ENCODE measurements around the gene KCNJ6.
A peak's percentile ranks its signal among the peaks of the same experiment; 100 is the strongest.
"Not testable (repeated sequence)": the region's sequence is repeated elsewhere in the genome, so short reads cannot be mapped to it uniquely, and the experiment has no call there.

Gene KCNJ6

GRCh38 chr21:37592496-37592895 is 323.8 kb downstream of the KCNJ6 start:
- DNase-seq: no peak

GRCh38 chr21:37591994-37592393 is 324.3 kb downstream of the KCNJ6 start:
- not testable (repeated sequence) for DNase-seq

DNA sequence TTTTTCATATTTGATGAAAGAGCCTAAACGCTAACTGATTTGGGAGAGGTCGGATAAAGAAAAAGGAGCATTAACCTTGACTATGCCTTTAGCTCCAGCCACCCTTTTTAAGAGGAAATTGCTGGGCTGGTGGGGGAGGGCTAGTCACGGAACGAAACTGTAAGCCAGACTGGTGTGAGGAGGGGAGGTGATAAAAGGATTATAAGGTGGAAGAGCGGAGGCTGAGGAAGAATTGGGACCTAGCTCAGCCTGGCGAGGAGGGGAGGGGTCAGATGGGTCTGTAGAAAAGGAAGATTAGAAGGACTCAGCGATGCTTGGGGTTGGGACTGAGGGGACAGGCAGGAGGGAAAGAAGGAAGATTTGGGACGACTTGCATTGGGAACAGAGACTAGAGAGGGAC is 325.4 kb downstream of the KCNJ6 start:
- peak; percentile 85 for DNase-seq

- not testable (repeated sequence) for DNase-seq
Observed at GRCh38 chr21:37588644-37589043, 327.6 kb downstream of the KCNJ6 start.

DNA sequence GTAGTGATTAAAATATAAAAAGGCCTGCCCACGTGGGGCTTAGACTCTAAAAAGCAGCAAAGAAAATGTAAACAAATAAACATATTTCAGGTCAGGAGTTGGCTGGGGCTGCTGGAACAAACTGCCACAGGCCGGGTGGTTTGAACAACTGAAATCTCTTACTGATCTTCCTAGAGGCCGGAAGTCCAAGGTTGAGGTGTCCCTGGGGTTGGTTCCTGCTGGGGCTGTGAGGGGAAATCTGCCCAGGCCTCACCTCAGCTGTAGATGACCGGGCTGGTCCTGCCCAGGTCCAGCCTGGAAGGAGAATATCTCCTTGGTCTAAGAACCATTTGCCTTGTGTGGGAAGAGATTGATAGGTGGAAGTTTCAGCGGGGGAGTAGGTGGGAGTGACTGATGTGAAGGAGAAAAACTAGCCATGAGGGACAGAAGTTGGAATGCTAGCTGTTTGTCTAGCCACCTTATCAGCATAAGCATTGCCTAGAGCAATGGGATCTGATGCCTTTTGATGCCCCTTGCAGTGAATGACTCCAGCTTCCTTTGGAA is 328.6 kb downstream of the KCNJ6 start:
- no peak for DNase-seq

- no peak for DNase-seq
Observed at GRCh38 chr21:37587203-37587602, 329.1 kb downstream of the KCNJ6 start.

DNA sequence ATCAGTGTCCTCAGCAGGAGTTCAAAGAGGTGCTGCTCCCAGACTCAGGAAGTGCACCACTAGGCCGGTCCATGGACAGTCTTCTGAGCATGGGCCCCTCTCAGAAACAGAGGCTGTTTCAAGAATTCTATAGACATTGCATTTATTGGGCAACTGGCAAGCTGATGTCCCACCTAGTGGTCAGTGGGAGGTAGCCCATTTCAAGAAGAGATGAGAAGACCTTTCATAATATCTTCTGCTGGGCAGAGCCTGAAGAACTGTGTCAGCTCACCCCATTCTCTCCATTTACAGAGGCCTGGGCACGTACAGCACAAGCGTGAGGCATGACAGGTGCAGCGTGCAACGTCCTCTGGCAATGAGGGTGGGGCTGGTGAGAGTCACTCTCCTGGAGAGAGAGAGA is 333.7 kb downstream of the KCNJ6 start:
- DNase-seq: peak; percentile 37

- no peak for DNase-seq
Observed at GRCh38 chr21:37580666-37581065, 335.6 kb downstream of the KCNJ6 start.

- DNase-seq: no peak
Observed at GRCh38 chr21:37579356-37579755, 336.9 kb downstream of the KCNJ6 start.

DNA sequence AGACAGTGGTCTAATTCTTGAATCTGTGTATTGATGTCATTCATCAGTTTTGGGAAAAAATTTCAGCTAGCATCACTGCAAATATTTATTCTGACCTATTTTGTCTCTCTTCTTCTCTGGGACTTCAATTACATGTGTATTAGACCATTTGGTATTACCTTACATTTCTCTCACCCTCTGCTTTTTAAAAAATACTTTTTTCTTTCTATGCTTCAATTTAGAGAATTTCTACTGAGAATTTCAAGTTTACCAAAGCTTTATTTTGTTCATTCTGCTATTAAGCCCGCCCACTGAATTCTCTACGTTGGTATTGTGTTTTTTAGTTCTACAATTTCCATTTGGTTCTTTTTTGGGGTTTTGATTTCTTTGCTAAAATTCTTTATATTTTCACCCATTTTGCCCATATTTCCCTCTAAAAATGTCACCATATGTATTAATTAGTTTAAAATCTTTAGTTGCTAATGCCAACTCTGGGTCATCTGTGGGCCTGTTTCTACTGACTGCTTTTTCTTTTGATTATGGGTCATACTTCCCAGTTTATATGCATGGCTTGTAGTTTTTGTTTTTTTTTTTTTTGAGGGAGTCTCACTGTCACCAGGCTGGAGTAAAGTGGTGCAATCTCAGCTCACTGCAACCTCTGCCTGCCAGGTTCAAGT is 337.7 kb downstream of the KCNJ6 start:
- DNase-seq: no peak

DNA sequence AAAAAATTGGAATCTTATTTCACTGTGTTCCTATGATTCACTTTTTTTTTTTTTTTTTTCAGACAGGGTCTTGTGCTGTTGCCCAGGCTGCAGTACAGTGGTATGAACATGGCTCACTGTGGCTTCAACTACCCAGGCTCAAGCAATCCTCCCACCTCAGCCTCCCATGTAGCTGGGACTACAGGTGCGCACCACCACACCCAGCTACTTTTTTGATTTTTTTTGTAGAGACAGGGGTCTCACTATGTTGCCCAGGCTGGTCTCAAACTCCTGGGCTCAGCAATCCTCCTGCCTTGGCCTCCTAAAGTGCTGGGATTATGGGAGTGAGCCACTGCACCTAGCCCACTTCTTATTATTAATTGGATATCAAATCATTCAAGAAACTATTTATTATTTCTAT is 339.3 kb downstream of the KCNJ6 start:
- DNase-seq: not testable (repeated sequence)

DNA sequence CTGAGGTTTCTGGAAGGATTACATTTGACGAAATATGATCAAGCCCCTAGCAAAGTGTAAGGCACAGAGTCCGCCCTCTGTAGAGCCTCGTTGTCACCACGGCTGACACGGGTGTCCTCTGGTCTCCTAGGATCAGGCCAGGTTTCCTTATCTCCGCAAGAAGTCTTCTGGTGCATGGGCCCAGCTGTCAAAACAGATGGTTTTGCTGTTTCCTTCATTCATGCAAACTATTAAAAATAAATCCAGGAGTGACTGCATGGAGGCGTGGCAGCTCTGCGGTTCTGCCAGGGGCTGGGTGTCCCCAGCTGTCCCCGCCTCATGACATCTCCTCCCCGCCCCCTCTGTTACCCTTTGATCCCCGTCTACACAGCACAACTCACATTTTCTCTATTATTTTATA is 340.7 kb downstream of the KCNJ6 start:
- DNase-seq: no peak

DNA sequence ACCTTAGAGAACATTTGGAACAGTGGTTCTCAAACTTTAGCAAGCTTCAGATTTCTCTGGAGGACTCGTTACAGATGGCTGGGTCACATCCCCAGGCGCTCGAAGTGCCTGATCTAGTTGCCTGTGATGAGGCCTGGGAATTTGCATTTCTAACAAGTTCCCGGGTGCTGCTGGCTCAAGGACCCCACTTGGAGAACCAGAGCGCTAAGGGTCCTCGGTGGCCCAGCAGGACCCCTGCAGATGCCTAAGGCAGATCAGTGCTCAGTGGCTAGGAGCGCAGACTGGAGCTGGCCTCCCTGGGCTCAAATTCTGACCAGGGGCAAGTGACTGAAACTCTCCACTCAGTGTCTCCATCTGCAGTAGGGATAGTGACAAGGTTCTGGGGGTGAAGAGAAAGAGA is 341.5 kb downstream of the KCNJ6 start:
- no peak for DNase-seq

GRCh38 chr21:37574316-37574715 is 341.9 kb downstream of the KCNJ6 start:
- no peak for DNase-seq

- no peak for DNase-seq
Observed at GRCh38 chr21:37571442-37571841, 344.8 kb downstream of the KCNJ6 start.

DNA sequence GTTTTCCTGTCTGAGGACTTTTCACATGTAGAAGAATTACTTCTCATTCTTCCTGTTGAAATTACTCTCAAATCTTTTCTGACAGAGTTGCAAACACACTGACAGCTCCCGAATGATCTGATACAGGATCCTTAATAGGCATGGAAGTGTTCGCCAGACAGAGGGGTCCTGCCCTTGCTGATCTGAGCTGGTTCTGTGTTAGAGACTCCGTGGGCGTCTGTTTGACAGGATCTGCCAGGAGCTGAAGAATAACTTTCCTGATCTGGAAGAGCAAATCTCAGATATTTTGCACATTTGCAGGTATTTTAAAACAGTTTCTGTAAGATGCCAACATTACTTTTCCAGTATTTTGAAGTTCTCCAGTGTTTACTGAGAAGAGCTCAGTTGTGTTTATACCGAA is 347.3 kb downstream of the KCNJ6 start:
- DNase-seq: no peak

DNA sequence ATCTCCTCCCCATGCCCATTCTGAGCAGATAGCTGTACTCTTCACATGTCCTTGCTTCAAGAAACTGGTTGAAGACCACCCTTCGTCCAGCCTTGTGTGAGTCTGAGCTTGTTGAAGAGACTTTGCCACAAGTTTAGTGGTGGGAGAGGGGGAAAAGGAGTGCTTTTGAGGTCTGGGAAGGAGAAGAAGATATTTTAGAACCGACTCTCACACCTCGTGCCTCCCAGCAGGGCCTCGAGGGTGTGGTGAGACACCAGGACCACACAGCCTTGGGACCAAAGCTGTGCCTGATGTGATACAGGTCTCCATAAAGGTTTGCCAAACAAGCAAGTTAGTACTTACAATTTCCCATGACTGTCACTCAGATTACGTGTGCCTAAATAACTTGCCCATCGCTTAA is 347.8 kb downstream of the KCNJ6 start:
- DNase-seq: no peak

- DNase-seq: no peak
Observed at GRCh38 chr21:37566790-37567615, 349.3 kb downstream of the KCNJ6 start.

GRCh38 chr21:37565530-37566223 is 350.6 kb downstream of the KCNJ6 start:
- no peak for DNase-seq

- no peak for DNase-seq
Observed at GRCh38 chr21:37564924-37565529, 351.2 kb downstream of the KCNJ6 start.

DNA sequence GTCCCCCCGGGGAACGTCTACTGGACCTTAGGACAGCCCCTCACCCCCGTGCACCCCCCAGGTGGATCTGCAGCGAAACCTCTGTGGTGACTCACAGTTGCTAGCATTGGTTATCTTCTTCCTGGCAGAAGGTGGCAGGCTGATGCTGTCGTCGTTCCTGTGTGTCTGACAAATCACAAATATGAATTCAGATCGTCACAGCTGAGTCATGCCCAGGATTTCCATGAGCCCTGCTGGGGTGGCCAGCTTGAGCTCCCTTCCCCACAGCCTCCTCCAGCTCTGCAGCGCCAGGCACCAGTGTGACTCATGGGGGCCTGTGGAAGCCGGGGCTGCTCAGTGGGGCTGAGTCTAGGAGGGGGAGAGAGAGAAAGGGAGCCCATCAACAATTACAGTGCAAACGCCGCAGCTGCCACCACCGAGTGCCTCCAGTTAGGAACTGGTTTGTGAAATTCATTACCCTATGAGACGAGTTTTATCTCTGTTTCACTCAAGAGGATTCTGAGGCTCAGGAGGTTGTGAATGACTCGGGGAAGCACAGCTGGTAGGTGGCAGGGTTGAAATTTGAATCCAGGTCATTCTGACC is 351.8 kb downstream of the KCNJ6 start:
- DNase-seq: peak; percentile 60

DNA sequence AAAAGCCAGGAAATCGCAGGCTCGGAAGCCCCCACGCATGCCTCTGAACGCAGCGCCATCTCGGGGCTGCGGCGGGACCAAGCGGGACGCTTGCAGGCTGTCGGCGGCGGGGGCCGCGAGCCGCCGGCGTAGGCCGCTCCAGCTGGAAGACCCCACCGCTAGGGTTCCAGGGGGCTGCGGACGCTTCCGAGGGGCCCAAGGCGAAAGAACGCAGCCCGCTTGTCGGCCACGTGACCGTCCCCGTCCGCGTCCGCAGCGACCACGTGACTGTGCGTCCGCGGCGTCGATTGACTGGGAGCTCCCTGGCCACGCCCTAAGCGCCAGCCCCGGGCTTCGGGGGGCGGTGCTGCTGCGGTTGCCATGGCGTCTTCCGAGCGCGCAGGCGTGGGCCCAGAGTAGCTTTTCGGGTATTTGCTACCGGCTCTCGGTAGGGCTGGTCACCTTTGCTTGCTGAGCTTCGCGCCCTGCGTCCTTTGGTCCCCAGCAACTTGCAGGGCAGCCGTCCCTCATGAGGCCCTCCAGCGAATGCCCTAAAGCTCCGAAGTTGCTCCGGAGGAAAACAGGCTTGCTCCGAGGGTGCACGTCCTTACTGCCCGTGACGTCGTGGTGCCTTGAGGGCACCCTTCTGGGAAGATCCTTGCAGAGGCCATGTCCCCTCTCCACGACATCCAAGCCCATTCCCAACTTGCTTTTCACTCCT is 352.5 kb downstream of the KCNJ6 start:
- peak; percentile 97 for DNase-seq
